ENCODE measurements around the gene ZNF791. TPM values are rescaled to one million over a fixed set of nuclear protein-coding genes. Genes with fewer than 3 reads are reported as not detected.

The ZNF791 gene
- total and polyA plus RNA-seq, 4 donors = 3.1 to 10.3 (median 7.0) TPM

- TF ChIP-seq CTCF (IDR thresholded peaks at IDR 0.05; ENCODE audit: low read depth, low read length, missing input control) = no peak
- TF ChIP-seq, protein P1, sequence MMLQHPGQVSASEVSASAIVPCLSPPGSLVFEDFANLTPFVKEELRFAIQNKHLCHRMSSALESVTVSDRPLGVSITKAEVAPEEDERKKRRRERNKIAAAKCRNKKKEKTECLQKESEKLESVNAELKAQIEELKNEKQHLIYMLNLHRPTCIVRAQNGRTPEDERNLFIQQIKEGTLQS (IDR thresholded peaks at IDR 0.05) = no peak
- no peak for TF ChIP-seq TAF1 (conservative IDR thresholded peaks at IDR 0.05)
- TF ChIP-seq JUND (IDR thresholded peaks at IDR 0.05) = no peak
- TF ChIP-seq HNF4G (IDR thresholded peaks at IDR 0.05) = no peak
- no peak for TF ChIP-seq FOXA1 (IDR thresholded peaks at IDR 0.05)
- no peak for TF ChIP-seq RAD21 (IDR thresholded peaks at IDR 0.05)
- TF ChIP-seq RXRA (IDR thresholded peaks at IDR 0.05) = no peak
- TF ChIP-seq, protein P2, sequence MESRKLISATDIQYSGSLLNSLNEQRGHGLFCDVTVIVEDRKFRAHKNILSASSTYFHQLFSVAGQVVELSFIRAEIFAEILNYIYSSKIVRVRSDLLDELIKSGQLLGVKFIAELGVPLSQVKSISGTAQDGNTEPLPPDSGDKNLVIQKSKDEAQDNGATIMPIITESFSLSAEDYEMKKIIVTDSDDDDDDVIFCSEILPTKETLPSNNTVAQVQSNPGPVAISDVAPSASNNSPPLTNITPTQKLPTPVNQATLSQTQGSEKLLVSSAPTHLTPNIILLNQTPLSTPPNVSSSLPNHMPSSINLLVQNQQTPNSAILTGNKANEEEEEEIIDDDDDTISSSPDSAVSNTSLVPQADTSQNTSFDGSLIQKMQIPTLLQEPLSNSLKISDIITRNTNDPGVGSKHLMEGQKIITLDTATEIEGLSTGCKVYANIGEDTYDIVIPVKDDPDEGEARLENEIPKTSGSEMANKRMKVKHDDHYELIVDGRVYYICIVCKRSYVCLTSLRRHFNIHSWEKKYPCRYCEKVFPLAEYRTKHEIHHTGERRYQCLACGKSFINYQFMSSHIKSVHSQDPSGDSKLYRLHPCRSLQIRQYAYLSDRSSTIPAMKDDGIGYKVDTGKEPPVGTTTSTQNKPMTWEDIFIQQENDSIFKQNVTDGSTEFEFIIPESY (IDR thresholded peaks at IDR 0.05) = no peak
- TF ChIP-seq HNF4A (conservative IDR thresholded peaks at IDR 0.05) = no peak
- no peak for TF ChIP-seq FOXA2 (IDR thresholded peaks at IDR 0.05)
- TF ChIP-seq SP1 (IDR thresholded peaks at IDR 0.05) = no peak
- no peak for TF ChIP-seq YY1 (IDR thresholded peaks at IDR 0.05)
- TF ChIP-seq, protein P3, sequence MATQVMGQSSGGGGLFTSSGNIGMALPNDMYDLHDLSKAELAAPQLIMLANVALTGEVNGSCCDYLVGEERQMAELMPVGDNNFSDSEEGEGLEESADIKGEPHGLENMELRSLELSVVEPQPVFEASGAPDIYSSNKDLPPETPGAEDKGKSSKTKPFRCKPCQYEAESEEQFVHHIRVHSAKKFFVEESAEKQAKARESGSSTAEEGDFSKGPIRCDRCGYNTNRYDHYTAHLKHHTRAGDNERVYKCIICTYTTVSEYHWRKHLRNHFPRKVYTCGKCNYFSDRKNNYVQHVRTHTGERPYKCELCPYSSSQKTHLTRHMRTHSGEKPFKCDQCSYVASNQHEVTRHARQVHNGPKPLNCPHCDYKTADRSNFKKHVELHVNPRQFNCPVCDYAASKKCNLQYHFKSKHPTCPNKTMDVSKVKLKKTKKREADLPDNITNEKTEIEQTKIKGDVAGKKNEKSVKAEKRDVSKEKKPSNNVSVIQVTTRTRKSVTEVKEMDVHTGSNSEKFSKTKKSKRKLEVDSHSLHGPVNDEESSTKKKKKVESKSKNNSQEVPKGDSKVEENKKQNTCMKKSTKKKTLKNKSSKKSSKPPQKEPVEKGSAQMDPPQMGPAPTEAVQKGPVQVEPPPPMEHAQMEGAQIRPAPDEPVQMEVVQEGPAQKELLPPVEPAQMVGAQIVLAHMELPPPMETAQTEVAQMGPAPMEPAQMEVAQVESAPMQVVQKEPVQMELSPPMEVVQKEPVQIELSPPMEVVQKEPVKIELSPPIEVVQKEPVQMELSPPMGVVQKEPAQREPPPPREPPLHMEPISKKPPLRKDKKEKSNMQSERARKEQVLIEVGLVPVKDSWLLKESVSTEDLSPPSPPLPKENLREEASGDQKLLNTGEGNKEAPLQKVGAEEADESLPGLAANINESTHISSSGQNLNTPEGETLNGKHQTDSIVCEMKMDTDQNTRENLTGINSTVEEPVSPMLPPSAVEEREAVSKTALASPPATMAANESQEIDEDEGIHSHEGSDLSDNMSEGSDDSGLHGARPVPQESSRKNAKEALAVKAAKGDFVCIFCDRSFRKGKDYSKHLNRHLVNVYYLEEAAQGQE (IDR thresholded peaks at IDR 0.05) = no peak
- TF ChIP-seq, protein P4, sequence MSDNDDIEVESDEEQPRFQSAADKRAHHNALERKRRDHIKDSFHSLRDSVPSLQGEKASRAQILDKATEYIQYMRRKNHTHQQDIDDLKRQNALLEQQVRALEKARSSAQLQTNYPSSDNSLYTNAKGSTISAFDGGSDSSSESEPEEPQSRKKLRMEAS (IDR thresholded peaks at IDR 0.05) = no peak
- TF ChIP-seq GABPA (IDR thresholded peaks at IDR 0.05 in 1 of 2, conservative IDR thresholded peaks at IDR 0.05 in 1 of 2) = no peak
- WGBS = 85% methylated on average over 4 of the region's 4 CpGs
- no peaks in the 10 kb centered on the region for H3K4me1 ChIP-seq (ENCODE audit: control insufficient read depth in 4 of 4, insufficient read depth in 4 of 4, low read length in 3 of 4)
- no peak overlapping the region for H3K4me3 ChIP-seq (ENCODE audit: low read depth in 1 of 3, low read length in 3 of 3)
- H3K27ac ChIP-seq (ENCODE audit: low read depth in 1 of 2, low read length in 2 of 2) = no peak overlapping the region
- no peaks in the 10 kb centered on the region for H3K36me3 ChIP-seq (ENCODE audit: control insufficient read depth in 4 of 4, insufficient read depth in 3 of 4, low read depth in 1 of 4, low read length in 3 of 4)
- no peak overlapping the region for H3K9ac ChIP-seq (ENCODE audit: low read depth in 1 of 2, low read length in 2 of 2)
- no peaks in the 10 kb centered on the region for H3K9me3 ChIP-seq (ENCODE audit: control insufficient read depth in 4 of 4, low read length in 3 of 4)
- no peaks in the 10 kb centered on the region for H3K27me3 ChIP-seq (ENCODE audit: control insufficient read depth in 4 of 4, insufficient read depth in 4 of 4, low read length in 3 of 4)
- no peak for DNase-seq (ENCODE audit: low spot score)
Observed at GRCh38 chr19:12567951-12568350, 42.8 kb upstream of the ZNF791 start.

DNA sequence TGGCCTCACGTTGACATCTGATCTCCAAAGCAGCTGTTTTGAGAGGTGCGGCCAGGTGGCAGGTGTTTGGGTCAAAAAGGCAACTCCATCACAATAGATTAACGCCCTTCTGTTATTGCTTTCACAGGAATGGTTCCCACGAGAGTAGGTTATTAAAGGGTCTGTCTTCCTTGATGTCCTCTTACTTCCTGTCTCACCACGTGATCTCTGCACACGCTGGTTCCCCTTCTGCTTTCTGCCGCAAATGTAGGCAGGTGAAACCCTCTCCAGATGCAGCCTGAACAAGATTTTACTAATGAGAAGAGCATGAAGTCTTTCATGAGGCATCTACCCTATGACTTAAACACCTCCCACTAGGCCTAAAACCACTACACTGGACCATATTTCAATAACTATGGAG, 36.7 kb upstream of the ZNF791 start:
- Histone ChIP-seq H3K4me1 (ENCODE audit: control insufficient read depth in 4 of 4, insufficient read depth in 4 of 4, low read length in 3 of 4) (no peaks in the 10 kb centered on the region), H3K9me3 (ENCODE audit: control insufficient read depth in 4 of 4, low read length in 3 of 4) (peaks cover 4 to 9% (median 6%) of the 10 kb centered on the region in 4 donors), H3K27me3 (ENCODE audit: control insufficient read depth in 4 of 4, insufficient read depth in 4 of 4, low read length in 3 of 4) (no peaks in the 10 kb centered on the region), H3K9ac (ENCODE audit: low read depth in 1 of 2, low read length in 2 of 2) (no peak overlapping the region), H3K27ac (ENCODE audit: low read depth in 1 of 2, low read length in 2 of 2) (no peak overlapping the region), H3K36me3 (ENCODE audit: control insufficient read depth in 4 of 4, insufficient read depth in 3 of 4, low read depth in 1 of 4, low read length in 3 of 4) (peaks cover 0 to 8% (median 4%) of the 10 kb centered on the region in 4 donors), H3K4me3 (ENCODE audit: low read depth in 1 of 3, low read length in 3 of 3) (no peak overlapping the region)
- 73% methylated on average over 7 of the region's 7 CpGs for WGBS
- no peak for DNase-seq (ENCODE audit: low spot score)
- TF ChIP-seq FOXA1 (IDR thresholded peaks at IDR 0.05) = no peak
- no peak for TF ChIP-seq YY1 (IDR thresholded peaks at IDR 0.05)
- TF ChIP-seq EGR1 (IDR thresholded peaks at IDR 0.05; ENCODE audit: low read depth in 2 of 2) = no peak
- no peak for TF ChIP-seq RXRA (IDR thresholded peaks at IDR 0.05)
- no peak for TF ChIP-seq GABPA (IDR thresholded peaks at IDR 0.05 in 1 of 2, conservative IDR thresholded peaks at IDR 0.05 in 1 of 2)
- TF ChIP-seq CTCF (IDR thresholded peaks at IDR 0.05; ENCODE audit: low read depth, low read length, missing input control) = no peak
